C4-2B (cell line): ENCODE measurements around the gene RAB14.

Experiments
- ZFX ChIP-seq: fragments of 450-650 bp; IDR thresholded peaks from 2 replicates; pipeline ENCODE4 v1.6.1; 2017
- TF ChIP-seq, protein P1 (sequence below): fragments of 450-650 bp; conservative IDR thresholded peaks from 2 replicates; pipeline ENCODE4 v1.5.1; 2017; ENCODE audit warnings: mild to moderate bottlenecking

DNA sequence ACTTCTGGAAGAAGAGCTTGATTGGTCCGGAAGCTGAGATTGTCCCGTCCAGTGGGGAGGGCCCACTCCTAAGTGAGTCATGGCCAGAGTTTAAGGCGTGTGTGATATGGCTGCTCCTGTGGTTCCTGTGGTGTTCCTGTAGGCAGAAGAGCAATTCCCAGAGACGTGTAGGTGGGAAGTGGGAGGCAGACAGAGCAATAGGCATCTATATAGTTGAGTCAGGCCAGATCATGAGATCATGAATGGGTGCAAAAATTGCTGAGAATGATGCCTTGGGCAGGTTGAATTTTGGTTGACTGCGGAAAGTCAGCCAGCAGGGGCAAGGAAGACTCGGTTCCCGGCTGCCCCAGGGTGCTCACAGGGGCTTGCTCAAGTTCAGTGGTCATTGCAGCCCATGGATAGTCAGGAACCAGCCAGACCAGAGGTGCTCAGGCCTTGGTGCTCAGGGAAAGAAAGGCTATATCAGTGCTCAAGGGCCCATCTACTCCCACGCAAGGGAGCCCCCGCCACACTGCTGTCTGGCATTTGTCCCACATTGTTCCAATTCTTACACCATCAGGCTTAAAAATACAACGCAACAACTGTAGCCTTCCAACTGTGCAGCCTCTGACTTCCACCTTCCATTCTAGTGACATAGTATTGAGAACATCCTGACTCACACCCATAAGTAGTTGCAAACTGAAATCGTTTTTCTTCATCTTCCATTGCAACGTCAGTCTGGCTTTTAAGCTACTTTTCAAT is 45.3 kb upstream of the RAB14 start:
- TF ChIP-seq, protein P1, sequence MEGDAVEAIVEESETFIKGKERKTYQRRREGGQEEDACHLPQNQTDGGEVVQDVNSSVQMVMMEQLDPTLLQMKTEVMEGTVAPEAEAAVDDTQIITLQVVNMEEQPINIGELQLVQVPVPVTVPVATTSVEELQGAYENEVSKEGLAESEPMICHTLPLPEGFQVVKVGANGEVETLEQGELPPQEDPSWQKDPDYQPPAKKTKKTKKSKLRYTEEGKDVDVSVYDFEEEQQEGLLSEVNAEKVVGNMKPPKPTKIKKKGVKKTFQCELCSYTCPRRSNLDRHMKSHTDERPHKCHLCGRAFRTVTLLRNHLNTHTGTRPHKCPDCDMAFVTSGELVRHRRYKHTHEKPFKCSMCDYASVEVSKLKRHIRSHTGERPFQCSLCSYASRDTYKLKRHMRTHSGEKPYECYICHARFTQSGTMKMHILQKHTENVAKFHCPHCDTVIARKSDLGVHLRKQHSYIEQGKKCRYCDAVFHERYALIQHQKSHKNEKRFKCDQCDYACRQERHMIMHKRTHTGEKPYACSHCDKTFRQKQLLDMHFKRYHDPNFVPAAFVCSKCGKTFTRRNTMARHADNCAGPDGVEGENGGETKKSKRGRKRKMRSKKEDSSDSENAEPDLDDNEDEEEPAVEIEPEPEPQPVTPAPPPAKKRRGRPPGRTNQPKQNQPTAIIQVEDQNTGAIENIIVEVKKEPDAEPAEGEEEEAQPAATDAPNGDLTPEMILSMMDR: no peak
- no peak for TF ChIP-seq ZFX
